Esophagus squamous epithelium (tissue), 5 donors: ENCODE measurements around the gene VSNL1. TPM values are rescaled to one million over a fixed set of nuclear protein-coding genes. Genes with fewer than 3 reads are reported as not detected.

Experiments used
- DNase-seq: peaks from one replicate; lab custom pipeline; 2025; lab: John Stamatoyannopoulos, UW
- H3K27ac ChIP-seq, 4 donors: fragments of 200-600 bp; sonication (generic); one replicate each; pipeline ENCODE4 v1.5.1; 2016 to 2019; ENCODE audit warnings: mild to moderate bottlenecking in 1 of 4
- H3K27me3 ChIP-seq, 4 donors: fragments of 200-600 bp; sonication (generic); 1 replicate in 3 of 4; 2 replicates in 1 of 4; pipeline versions ENCODE4 v1.5.1 to v1.6.0; 2017 to 2021; ENCODE audit warnings: antibody characterized with exemption in 1 of 4
- H3K36me3 ChIP-seq, 3 donors: fragments of 200-600 bp; sonication (generic); one replicate each; pipeline ENCODE4 v1.5.1; 2016 to 2019
- H3K4me1 ChIP-seq, 3 donors: fragments of 200-600 bp; sonication (generic); one replicate each; pipeline ENCODE4 v1.5.1; 2017 to 2019
- H3K4me3 ChIP-seq, 4 donors: fragments of 200-600 bp; sonication (generic); 1 replicate in 3 of 4; 2 replicates in 1 of 4; pipeline ENCODE4 v1.5.1; 2016 to 2019; ENCODE audit warnings: mild to moderate bottlenecking in 2 of 4, moderate library complexity in 1 of 4
- H3K9me3 ChIP-seq, 3 donors: fragments of 200-600 bp; sonication (generic); one replicate each; pipeline ENCODE4 v1.5.1; 2016 to 2019
- POLR2A ChIP-seq, 4 donors: fragments of 450-650 bp; IDR thresholded peaks; one replicate each; pipeline ENCODE4 v1.6.1; 2017; ENCODE audit warnings: antibody characterized with exemption in 4 of 4, mild to moderate bottlenecking in 4 of 4, moderate library complexity in 3 of 4
- WGBS, 2 donors: methylation state at CpG; one replicate each; pipeline ENCODE4 v1.1.5; 2018; 5-methylcytosine and 5-hydroxymethylcytosine counted together
- intact Hi-C: fragments of 100-400 bp; cut with DNase I; formaldehyde crosslinking; loops from one replicate; pipeline ENCODE4 v1.15.0; 2022
- total RNA-seq, 4 donors: library from RNA; depleted of rRNA; stranded (reverse); fragments of >200 nt; gene quantifications; one replicate each; pipeline ENCODE4 v1.1.0, GENCODE V29; 2016
- TF ChIP-seq, protein P1 (sequence below), 6 experiments: fragments of 450-650 bp in 4 of 6; fragments of 200-600 bp in 2 of 6; sonication (generic) in 2 of 6; IDR thresholded peaks; one replicate each; pipeline ENCODE4 v1.5.1; 2016 to 2019; ENCODE audit warnings: antibody characterized with exemption in 6 of 6, mild to moderate bottlenecking in 4 of 6, moderate library complexity in 4 of 6
- donor health status: DM: yes; HTN: yes; CAD: no.

The VSNL1 gene
- total RNA-seq, 4 donors from 2014 or later: 39.1 to 88.3 (median 51.0) TPM

- 28 to 44% methylated on average over 3 of the region's 3 CpGs for WGBS, 2 donors
- no peak for DNase-seq
- H3K27ac ChIP-seq: peak overlapping the region; percentile 74 to 91 (median 84)
These were observed 39.3 kb downstream of the VSNL1 start for GRCh38 chr2:17579605-17580318.

GRCh38 chr2:17580319-17580715 is 39.8 kb downstream of the VSNL1 start:
- Histone ChIP-seq H3K4me3 (peak overlapping the region in 1 of 4 donors; percentile 1), H3K27ac (peak overlapping the region; percentile 74 to 91 (median 84)), H3K27me3 (no peaks in the 10 kb centered on the region), H3K9me3 (no peaks in the 10 kb centered on the region), H3K36me3 (no peaks in the 10 kb centered on the region), H3K4me1 (peaks cover 7 to 88% (median 10%) of the 10 kb centered on the region in 3 donors)
- DNase-seq: no peak
- WGBS, 2 donors: 33 to 42% methylated on average over 1 to 2 of the region's 2 CpGs
- TF ChIP-seq, protein P1, sequence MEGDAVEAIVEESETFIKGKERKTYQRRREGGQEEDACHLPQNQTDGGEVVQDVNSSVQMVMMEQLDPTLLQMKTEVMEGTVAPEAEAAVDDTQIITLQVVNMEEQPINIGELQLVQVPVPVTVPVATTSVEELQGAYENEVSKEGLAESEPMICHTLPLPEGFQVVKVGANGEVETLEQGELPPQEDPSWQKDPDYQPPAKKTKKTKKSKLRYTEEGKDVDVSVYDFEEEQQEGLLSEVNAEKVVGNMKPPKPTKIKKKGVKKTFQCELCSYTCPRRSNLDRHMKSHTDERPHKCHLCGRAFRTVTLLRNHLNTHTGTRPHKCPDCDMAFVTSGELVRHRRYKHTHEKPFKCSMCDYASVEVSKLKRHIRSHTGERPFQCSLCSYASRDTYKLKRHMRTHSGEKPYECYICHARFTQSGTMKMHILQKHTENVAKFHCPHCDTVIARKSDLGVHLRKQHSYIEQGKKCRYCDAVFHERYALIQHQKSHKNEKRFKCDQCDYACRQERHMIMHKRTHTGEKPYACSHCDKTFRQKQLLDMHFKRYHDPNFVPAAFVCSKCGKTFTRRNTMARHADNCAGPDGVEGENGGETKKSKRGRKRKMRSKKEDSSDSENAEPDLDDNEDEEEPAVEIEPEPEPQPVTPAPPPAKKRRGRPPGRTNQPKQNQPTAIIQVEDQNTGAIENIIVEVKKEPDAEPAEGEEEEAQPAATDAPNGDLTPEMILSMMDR (IDR thresholded peaks at IDR 0.05): no peak
- intact Hi-C loops: no loop called here

More at GRCh38 chr2:17579605-17580318, 39.3 kb downstream of the VSNL1 start:
- H3K9me3 ChIP-seq: no peaks in the 10 kb centered on the region
- TF ChIP-seq, protein P1 (IDR thresholded peaks at IDR 0.05): no peak
- no peak for TF ChIP-seq POLR2A (IDR thresholded peaks at IDR 0.05)
- no peak overlapping the region for H3K4me3 ChIP-seq
- intact Hi-C loops: no loop called here
- no peaks in the 10 kb centered on the region for H3K27me3 ChIP-seq
- no peaks in the 10 kb centered on the region for H3K36me3 ChIP-seq
- H3K4me1 ChIP-seq: peaks cover 6 to 86% (median 10%) of the 10 kb centered on the region in 3 donors

DNA sequence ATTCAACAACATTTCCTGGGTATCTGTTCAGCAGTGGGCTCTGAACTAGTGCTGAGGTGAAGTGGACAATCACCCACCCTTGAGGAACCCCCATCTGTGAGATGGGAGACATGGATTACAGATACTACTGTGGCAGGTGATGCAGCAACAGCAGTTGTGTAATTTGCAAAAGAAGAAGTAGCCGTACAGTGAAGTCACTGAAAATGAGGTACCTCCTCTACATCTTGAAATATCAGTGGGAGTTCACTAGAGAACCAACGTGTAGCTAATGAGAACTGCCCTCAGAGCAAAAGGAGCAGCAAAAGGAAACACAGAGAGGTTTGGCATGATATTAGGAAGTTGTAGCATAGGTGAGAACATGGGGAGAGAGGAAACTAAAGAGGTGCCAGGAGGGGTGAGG is 41.3 kb downstream of the VSNL1 start:
- Histone ChIP-seq H3K27me3 (no peaks in the 10 kb centered on the region), H3K4me3 (no peak overlapping the region), H3K9me3 (no peaks in the 10 kb centered on the region), H3K4me1 (peaks cover 16 to 92% (median 18%) of the 10 kb centered on the region in 3 donors), H3K27ac (peak overlapping the region in 3 of 4 donors; percentile 77 to 91 (median 91)), H3K36me3 (no peaks in the 10 kb centered on the region)
- DNase-seq: no peak
- TF ChIP-seq, protein P1 (IDR thresholded peaks at IDR 0.05): no peak
- TF ChIP-seq POLR2A (IDR thresholded peaks at IDR 0.05): no peak
- intact Hi-C loops: no loop called here
- 50 to 59% methylated on average over 2 of the region's 2 CpGs for WGBS, 2 donors

DNA sequence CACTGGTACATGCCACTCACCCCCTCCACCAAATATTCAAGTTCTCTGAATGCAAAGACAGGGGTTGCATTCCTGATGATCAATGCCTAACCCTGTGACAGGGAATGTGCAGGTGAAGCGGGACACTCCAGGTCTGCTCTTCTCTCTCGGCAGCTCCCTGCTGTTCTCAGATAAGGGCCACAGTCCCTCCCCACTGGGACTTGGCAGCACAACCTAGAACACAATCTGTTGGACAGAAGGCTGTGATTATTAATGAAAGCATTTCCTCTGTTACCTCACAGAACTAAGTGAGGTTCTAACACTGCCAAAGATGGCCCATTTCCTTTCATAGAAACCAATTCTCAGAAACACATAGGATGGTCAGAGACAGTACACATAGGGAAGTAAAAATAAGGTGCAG is 42.7 kb downstream of the VSNL1 start:
- no peak for DNase-seq
- 77% methylated on average over 2 of the region's 2 CpGs; no CpG with 5 or more reads in 1 of the 2 donors for WGBS, 2 donors
- TF ChIP-seq, protein P1 (IDR thresholded peaks at IDR 0.05): no peak
- no peak for TF ChIP-seq POLR2A (IDR thresholded peaks at IDR 0.05)
- H3K27me3 ChIP-seq: no peaks in the 10 kb centered on the region
- H3K9me3 ChIP-seq: no peaks in the 10 kb centered on the region
- H3K4me3 ChIP-seq: no peak overlapping the region
- no peaks in the 10 kb centered on the region for H3K36me3 ChIP-seq
- intact Hi-C loops: no loop called here
- peak overlapping the region in 3 of 4 donors; percentile 73 to 91 (median 91) for H3K27ac ChIP-seq
- H3K4me1 ChIP-seq: peaks cover 18 to 92% (median 22%) of the 10 kb centered on the region in 3 donors

DNA sequence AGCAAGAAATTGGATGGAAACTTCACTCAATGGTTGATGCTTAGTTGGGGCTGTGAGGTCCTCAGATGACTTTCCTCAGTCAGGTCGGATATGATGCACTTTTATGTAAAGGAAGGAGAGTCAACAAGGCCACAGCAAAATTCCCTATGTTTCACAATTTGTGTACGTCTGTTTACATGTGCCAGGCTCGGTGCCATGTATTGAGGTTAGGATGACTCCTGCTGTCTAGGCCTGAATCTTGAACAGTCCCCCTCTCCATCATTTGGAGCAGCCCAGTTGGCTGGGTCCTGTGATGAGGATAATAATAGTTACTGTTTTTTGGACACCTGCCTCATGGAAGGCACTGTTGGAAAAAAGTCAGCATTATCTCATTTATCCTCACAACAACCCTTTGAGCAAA is 43.1 kb downstream of the VSNL1 start:
- TF ChIP-seq POLR2A (IDR thresholded peaks at IDR 0.05): no peak
- TF ChIP-seq, protein P1 (IDR thresholded peaks at IDR 0.05): no peak
- DNase-seq: no peak
- H3K27me3 ChIP-seq: no peaks in the 10 kb centered on the region
- no peaks in the 10 kb centered on the region for H3K9me3 ChIP-seq
- no peak overlapping the region for H3K4me3 ChIP-seq
- H3K27ac ChIP-seq: peak overlapping the region in 3 of 4 donors; percentile 73 to 91 (median 91)
- peaks cover 16 to 92% (median 27%) of the 10 kb centered on the region in 3 donors for H3K4me1 ChIP-seq
- intact Hi-C loops: no loop called here
- no peaks in the 10 kb centered on the region for H3K36me3 ChIP-seq
- 36 to 47% methylated on average over 3 of the region's 3 CpGs for WGBS, 2 donors
